H9 (cell line): ENCODE measurements around the gene KRTAP23-1. TPM values are rescaled to one million over a fixed set of nuclear protein-coding genes. Genes with fewer than 3 reads are reported as not detected.
A peak's percentile ranks its signal among the peaks of the same experiment; 100 is the strongest.

ENCODE experiments used
- DNase-seq: peaks from one replicate; pipeline ENCODE4 v3.0.0-alpha.2; 2017
- H2AFZ ChIP-seq: one replicate; pipeline ENCODE4 v1.6.1; 2013; ENCODE audit warnings: mild to moderate bottlenecking, low read length, control low read depth, moderate library complexity
- H2AK5ac ChIP-seq: 2 replicates; pipeline ENCODE4 v1.6.1; 2013; ENCODE audit warnings: low read length, control low read depth, mixed read lengths; ENCODE audit not compliant: insufficient read length
- H2BK120ac ChIP-seq: one replicate; pipeline ENCODE4 v1.6.1; 2013; ENCODE audit warnings: low read depth, mild to moderate bottlenecking, low read length, control low read depth, inconsistent platforms; ENCODE audit not compliant: poor library complexity, severe bottlenecking
- H2BK12ac ChIP-seq: 2 replicates; pipeline ENCODE4 v1.6.1; 2013; ENCODE audit warnings: low read length, control low read depth, mixed read lengths, low read depth; ENCODE audit not compliant: insufficient read length
- H2BK15ac ChIP-seq: 2 replicates; pipeline ENCODE4 v1.6.1; 2013; ENCODE audit warnings: low read depth, low read length, control low read depth
- H2BK20ac ChIP-seq: one replicate; pipeline ENCODE4 v1.6.1; 2013; ENCODE audit warnings: low read depth, mild to moderate bottlenecking, low read length, control low read depth, inconsistent platforms; ENCODE audit not compliant: poor library complexity, severe bottlenecking
- H2BK5ac ChIP-seq: 2 replicates; pipeline ENCODE4 v1.6.1; 2013; ENCODE audit warnings: low read length, control low read depth, mixed read lengths; ENCODE audit not compliant: insufficient read length
- H3K14ac ChIP-seq: 2 replicates; pipeline ENCODE4 v1.6.1; 2013; ENCODE audit warnings: low read length, control low read depth; ENCODE audit not compliant: insufficient read depth
- H3K18ac ChIP-seq: 2 replicates; pipeline ENCODE4 v1.6.1; 2013; ENCODE audit warnings: low read depth, mild to moderate bottlenecking, mixed read lengths, low read length, control low read depth; ENCODE audit not compliant: insufficient read length
- H3K23ac ChIP-seq: 2 replicates; pipeline ENCODE4 v1.6.1; 2013; ENCODE audit warnings: low read length, control low read depth, mixed read lengths, low read depth; ENCODE audit not compliant: insufficient read length
- H3K23me2 ChIP-seq: 2 replicates; pipeline ENCODE4 v1.6.1; 2013; ENCODE audit warnings: low read depth, mild to moderate bottlenecking, mixed read lengths, low read length, control low read depth; ENCODE audit not compliant: insufficient read length, poor library complexity, severe bottlenecking
- H3K27ac ChIP-seq: 2 replicates; pipeline ENCODE4 v1.5.1; 2013; ENCODE audit warnings: low read length, control low read depth, mixed read lengths, low read depth; ENCODE audit not compliant: insufficient read length
- H3K27me3 ChIP-seq: 2 replicates; pipeline ENCODE4 v1.6.1; 2013; ENCODE audit warnings: low read length, control low read depth, inconsistent platforms; ENCODE audit not compliant: insufficient read depth
- H3K4ac ChIP-seq: 2 replicates; pipeline ENCODE4 v1.6.1; 2013; ENCODE audit warnings: low read depth, mild to moderate bottlenecking, control low read depth, inconsistent platforms, low read length, moderate library complexity
- H3K4me1 ChIP-seq: 2 replicates; pipeline ENCODE4 v1.6.1; 2013; ENCODE audit warnings: low read length, control low read depth, inconsistent platforms; ENCODE audit not compliant: insufficient read depth
- H3K4me2 ChIP-seq: 2 replicates; pipeline ENCODE4 v1.6.1; 2013; ENCODE audit warnings: low read length, control low read depth, mixed read lengths; ENCODE audit not compliant: insufficient read length, insufficient read depth
- H3K56ac ChIP-seq: 2 replicates; pipeline ENCODE4 v1.6.1; 2013; ENCODE audit warnings: low read depth, mild to moderate bottlenecking, mixed read lengths, low read length, control low read depth; ENCODE audit not compliant: insufficient read length
- H3K79me1 ChIP-seq: 2 replicates; pipeline ENCODE4 v1.6.1; 2013; ENCODE audit warnings: low read depth, mild to moderate bottlenecking, moderate library complexity, low read length, control low read depth, inconsistent platforms; ENCODE audit not compliant: insufficient read depth, poor library complexity, severe bottlenecking
- H3K79me2 ChIP-seq: 2 replicates; pipeline ENCODE4 v1.6.1; 2013; ENCODE audit warnings: low read length, control low read depth, inconsistent platforms; ENCODE audit not compliant: insufficient read depth
- H3K9ac ChIP-seq: 2 replicates; pipeline ENCODE4 v1.6.1; 2013; ENCODE audit warnings: low read length, control low read depth, mixed read lengths; ENCODE audit not compliant: insufficient read length; ENCODE audit errors: extremely low read depth
- H3K9me3 ChIP-seq: one replicate; pipeline ENCODE4 v1.6.1; 2013; ENCODE audit warnings: low read depth, low read length, inconsistent platforms; ENCODE audit not compliant: control insufficient read depth
- H3T11ph ChIP-seq: one replicate; pipeline ENCODE4 v1.6.1; 2013; ENCODE audit warnings: mild to moderate bottlenecking, low read length, control low read depth, inconsistent platforms
- H4K20me1 ChIP-seq: one replicate; pipeline ENCODE4 v1.6.1; 2013; ENCODE audit not compliant: control insufficient read depth, insufficient read length, insufficient read depth
- H4K5ac ChIP-seq: 2 replicates; pipeline ENCODE4 v1.6.1; 2013; ENCODE audit warnings: low read depth, mild to moderate bottlenecking, mixed read lengths, low read length, control low read depth; ENCODE audit not compliant: insufficient read length
- H4K8ac ChIP-seq: replicated peaks from 2 replicates; pipeline ENCODE4 v1.6.1; 2013; ENCODE audit warnings: low read length, control low read depth, mixed read lengths, low read depth; ENCODE audit not compliant: insufficient read length
- H4K91ac ChIP-seq: 2 replicates; pipeline ENCODE4 v1.6.1; 2013; ENCODE audit warnings: low read depth, mild to moderate bottlenecking, moderate library complexity, mixed read lengths, low read length, control low read depth; ENCODE audit not compliant: insufficient read length
- H3K27ac Mint-ChIP-seq, 3 experiments: 2 replicates in 2 of 3; 3 replicates in 1 of 3; pipeline ENCODE4 v1.8.0; 2020 to 2021; ENCODE audit warnings: mixed read lengths in 3 of 3, mild to moderate bottlenecking in 1 of 3, moderate library complexity in 1 of 3
- H3K27me3 Mint-ChIP-seq: 2 replicates; pipeline ENCODE4 v1.8.0; 2021; ENCODE audit warnings: low read depth, mild to moderate bottlenecking, moderate library complexity, mixed read lengths
- H3K36me3 Mint-ChIP-seq, 3 experiments: 2 replicates in 2 of 3; 3 replicates in 1 of 3; pipeline ENCODE4 v1.8.0; 2020 to 2021; ENCODE audit warnings: low read depth in 3 of 3, mixed read lengths in 3 of 3; ENCODE audit not compliant: insufficient read depth in 1 of 3
- H3K4me1 Mint-ChIP-seq, 2 experiments: 2 replicates each; pipeline ENCODE4 v1.8.0; 2020; ENCODE audit warnings: mixed read lengths in 2 of 2
- H3K4me3 Mint-ChIP-seq, 2 experiments: 2 replicates in 1 of 2; 3 replicates in 1 of 2; pipeline ENCODE4 v1.8.0; 2020 to 2021; ENCODE audit warnings: mild to moderate bottlenecking in 2 of 2, mixed read lengths in 2 of 2, moderate library complexity in 1 of 2
- H3K9me3 Mint-ChIP-seq, 2 experiments: 2 replicates in 1 of 2; 3 replicates in 1 of 2; pipeline ENCODE4 v1.8.0; 2020; ENCODE audit warnings: mild to moderate bottlenecking in 2 of 2, mixed read lengths in 2 of 2, moderate library complexity in 1 of 2
- WGBS: extraction: QIAGEN DNeasy Blood & Tissue Kit; methylation state at CpG from one replicate; pipeline ENCODE4 v1.1.7; 2013; ENCODE audit warnings: missing lambda C conversion rate, low lambda C conversion rate, mixed read lengths; ENCODE audit not compliant: insufficient read length; ENCODE audit errors: extremely low coverage; 5-methylcytosine and 5-hydroxymethylcytosine counted together
- total RNA-seq: library from RNA; stranded (reverse); gene quantifications from 2 replicates; pipeline ENCODE4 v1.2.1, GENCODE V29; 2021
- TF ChIP-seq, protein P1 (sequence below): fragments of 200-600 bp; sonication (generic); conservative IDR thresholded peaks from 3 replicates; pipeline ENCODE4 v1.8.0; 2021; ENCODE audit warnings: antibody characterized with exemption, mild to moderate bottlenecking

The KRTAP23-1 gene
- total RNA-seq, 1 experiment from 2014 or later = not detected

DNA sequence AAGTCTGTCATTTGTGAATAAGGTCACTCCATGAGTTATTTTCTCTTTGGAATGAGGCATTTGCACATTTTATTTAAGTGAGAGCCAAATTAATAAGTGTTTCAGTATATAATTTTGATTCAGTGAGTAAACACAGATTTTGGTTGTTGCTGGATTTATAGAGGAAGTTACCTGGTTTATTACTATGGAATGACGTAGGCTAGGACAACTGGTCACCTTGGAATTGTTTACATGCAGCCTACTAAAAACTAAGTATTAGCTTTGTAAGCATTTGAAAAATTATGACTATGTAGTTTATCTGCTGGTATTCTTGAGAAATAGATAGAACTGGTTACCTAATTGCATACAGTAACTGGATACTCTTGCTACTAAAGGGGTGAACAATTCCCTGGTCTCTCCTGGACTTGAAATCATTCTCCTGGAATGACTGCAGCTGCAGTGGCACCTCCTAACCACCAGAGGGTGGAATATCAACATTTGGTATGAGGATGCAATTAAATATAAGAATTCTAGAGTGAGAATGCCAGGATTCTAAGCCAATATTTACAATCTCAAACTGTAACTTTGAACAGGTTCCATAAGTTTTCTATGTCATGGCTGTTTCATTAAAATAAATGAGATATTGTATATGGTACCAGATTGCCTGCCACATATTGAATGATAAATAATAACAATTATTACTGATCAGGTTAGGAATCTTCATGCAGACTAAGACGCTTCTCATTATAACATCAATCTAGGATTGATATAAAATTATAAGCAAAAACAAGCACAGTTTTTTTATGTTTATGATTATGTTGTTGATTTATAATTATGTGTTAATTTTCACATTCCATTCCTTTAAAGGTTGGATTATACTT is 7.5 kb downstream of the KRTAP23-1 start:
- H4K91ac ChIP-seq = no peak overlapping the region
- H3K4me3 Mint-ChIP-seq = no peak overlapping the region

More for the DNA sequence above, 7.5 kb downstream of the KRTAP23-1 start:
- Histone ChIP-seq H3K18ac (no peak overlapping the region), H2AK5ac (no peak overlapping the region), H3K23me2 (no peaks in the 10 kb centered on the region), H3K4me1 (no peaks in the 10 kb centered on the region), H3K79me2 (no peaks in the 10 kb centered on the region; the same call in 1 of the 2 replicates), H2BK5ac (no peak overlapping the region), H3K79me1 (no peaks in the 10 kb centered on the region), H3K27me3 (no peaks in the 10 kb centered on the region; the same call in 1 of the 2 replicates), H3K9me3 (no peaks in the 10 kb centered on the region), H3K4me2 (no peak overlapping the region), H3K4ac (no peak overlapping the region), H2BK120ac (no peak overlapping the region), H3K14ac (no peak overlapping the region), H3K23ac (no peak overlapping the region), H4K8ac (no peak overlapping the region), H4K5ac (no peak overlapping the region), H3K27ac (no peak overlapping the region), H3K56ac (no peak overlapping the region), H4K20me1 (no peaks in the 10 kb centered on the region), H3T11ph (no peak overlapping the region), H2BK20ac (no peak overlapping the region), H3K9ac (no peak overlapping the region), H2BK15ac (no peak overlapping the region), H2BK12ac (no peak overlapping the region), H2AFZ (no peak overlapping the region)
- Mint-ChIP-seq H3K36me3 (peaks cover 0 to 4% (median 0%) of the 10 kb centered on the region in 3 experiments; a peak in 1 of 7 replicates), H3K9me3 (peaks cover 4 to 12% of the 10 kb centered on the region in 2 experiments; a peak in 4 of 5 replicates), H3K27ac (no peak overlapping the region), H3K4me1 (no peaks in the 10 kb centered on the region), H3K27me3 (no peaks in the 10 kb centered on the region)
- peak; percentile 38 for DNase-seq
- TF ChIP-seq, protein P1, sequence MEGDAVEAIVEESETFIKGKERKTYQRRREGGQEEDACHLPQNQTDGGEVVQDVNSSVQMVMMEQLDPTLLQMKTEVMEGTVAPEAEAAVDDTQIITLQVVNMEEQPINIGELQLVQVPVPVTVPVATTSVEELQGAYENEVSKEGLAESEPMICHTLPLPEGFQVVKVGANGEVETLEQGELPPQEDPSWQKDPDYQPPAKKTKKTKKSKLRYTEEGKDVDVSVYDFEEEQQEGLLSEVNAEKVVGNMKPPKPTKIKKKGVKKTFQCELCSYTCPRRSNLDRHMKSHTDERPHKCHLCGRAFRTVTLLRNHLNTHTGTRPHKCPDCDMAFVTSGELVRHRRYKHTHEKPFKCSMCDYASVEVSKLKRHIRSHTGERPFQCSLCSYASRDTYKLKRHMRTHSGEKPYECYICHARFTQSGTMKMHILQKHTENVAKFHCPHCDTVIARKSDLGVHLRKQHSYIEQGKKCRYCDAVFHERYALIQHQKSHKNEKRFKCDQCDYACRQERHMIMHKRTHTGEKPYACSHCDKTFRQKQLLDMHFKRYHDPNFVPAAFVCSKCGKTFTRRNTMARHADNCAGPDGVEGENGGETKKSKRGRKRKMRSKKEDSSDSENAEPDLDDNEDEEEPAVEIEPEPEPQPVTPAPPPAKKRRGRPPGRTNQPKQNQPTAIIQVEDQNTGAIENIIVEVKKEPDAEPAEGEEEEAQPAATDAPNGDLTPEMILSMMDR = peak; percentile 94
- no CpG with 5 or more reads among the region's 2 CpGs for WGBS
